ENCODE measurements around the gene ITGB2.
A peak's percentile ranks its signal among the peaks of the same experiment; 100 is the strongest.

Gene ITGB2

GRCh38 chr21:44867999-44868700 lies 52.5 kb downstream of the ITGB2 start:
- DNase-seq (ENCODE audit: low read depth): peak; percentile 24

GRCh38 chr21:44867464-44867863 lies 53.2 kb downstream of the ITGB2 start:
- no peak for DNase-seq (ENCODE audit: low read depth)

GRCh38 chr21:44866780-44867179 lies 53.9 kb downstream of the ITGB2 start:
- no peak for DNase-seq (ENCODE audit: low read depth)

GRCh38 chr21:44865561-44866280 lies 55.0 kb downstream of the ITGB2 start:
- DNase-seq (ENCODE audit: low read depth): no peak

GRCh38 chr21:44862869-44863685 lies 57.6 kb downstream of the ITGB2 start:
- no peak for DNase-seq (ENCODE audit: low read depth)

- no peak for DNase-seq (ENCODE audit: low read depth)
Measured at GRCh38 chr21:44858791-44859190, 61.9 kb downstream of the ITGB2 start.

- DNase-seq (ENCODE audit: low read depth): no peak
Measured at GRCh38 chr21:44858291-44858690, 62.4 kb downstream of the ITGB2 start.

GRCh38 chr21:44857127-44857892 lies 63.4 kb downstream of the ITGB2 start:
- DNase-seq (ENCODE audit: low read depth): no peak

GRCh38 chr21:44856131-44856530 lies 64.6 kb downstream of the ITGB2 start:
- no peak for DNase-seq (ENCODE audit: low read depth)

- DNase-seq (ENCODE audit: low read depth): no peak
Measured at GRCh38 chr21:44855572-44855971, 65.1 kb downstream of the ITGB2 start.

- no peak for DNase-seq (ENCODE audit: low read depth)
Measured at GRCh38 chr21:44854664-44855446, 65.8 kb downstream of the ITGB2 start.

GRCh38 chr21:44854391-44854663 lies 66.4 kb downstream of the ITGB2 start:
- DNase-seq (ENCODE audit: low read depth): no peak

GRCh38 chr21:44853601-44854390 lies 66.9 kb downstream of the ITGB2 start:
- no peak for DNase-seq (ENCODE audit: low read depth)

- DNase-seq (ENCODE audit: low read depth): no peak
Measured at GRCh38 chr21:44850905-44851657, 69.6 kb downstream of the ITGB2 start.

GRCh38 chr21:44850208-44850800 lies 70.4 kb downstream of the ITGB2 start:
- DNase-seq (ENCODE audit: low read depth): no peak

- DNase-seq (ENCODE audit: low read depth): no peak
Measured at GRCh38 chr21:44849616-44850130, 71.0 kb downstream of the ITGB2 start.

GRCh38 chr21:44848821-44849521 lies 71.7 kb downstream of the ITGB2 start:
- no peak for DNase-seq (ENCODE audit: low read depth)

- DNase-seq (ENCODE audit: low read depth): no peak
Measured at GRCh38 chr21:44847261-44848056, 73.2 kb downstream of the ITGB2 start.
